Testis (tissue), 3 donors: Measurements from ENCODE around the gene ANGPTL2. TPM values are rescaled to one million over a fixed set of nuclear protein-coding genes. Genes with fewer than 3 reads are reported as not detected.

Source experiments
- DNase-seq: peaks from one replicate; pipeline ENCODE4 v3.0.0-alpha.2; 2019
- H3K27ac ChIP-seq, 2 donors: fragments of 200-600 bp; sonication (generic); one replicate each; pipeline ENCODE4 v1.5.1; 2019
- H3K27me3 ChIP-seq: fragments of 200-600 bp; sonication (generic); one replicate; pipeline ENCODE4 v1.5.1; 2019
- H3K36me3 ChIP-seq: fragments of 200-600 bp; sonication (generic); one replicate; pipeline ENCODE4 v1.5.1; 2017; ENCODE audit warnings: low read depth; ENCODE audit errors: missing control alignments
- H3K4me1 ChIP-seq: fragments of 200-600 bp; sonication (generic); one replicate; pipeline ENCODE4 v1.5.1; 2019
- H3K4me3 ChIP-seq, 2 donors: fragments of 200-600 bp; sonication (generic); one replicate each; pipeline ENCODE4 v1.5.1; 2017 to 2019
- H3K9me3 ChIP-seq: fragments of 200-600 bp; sonication (generic); one replicate; pipeline ENCODE4 v1.5.1; 2017
- POLR2A ChIP-seq: fragments of 450-650 bp; IDR thresholded peaks from one replicate; pipeline ENCODE4 v1.6.1; 2017; ENCODE audit warnings: antibody characterized with exemption, mild to moderate bottlenecking, moderate library complexity
- WGBS, 2 donors: methylation state at CpG; one replicate each; pipeline ENCODE4 v1.1.5; 2018; 5-methylcytosine and 5-hydroxymethylcytosine counted together
- intact Hi-C: fragments of 100-400 bp; cut with DNase I; formaldehyde crosslinking; loops from one replicate; pipeline ENCODE4 v1.15.1; 2023; ENCODE audit warnings: low total_unique reads
- polyA plus RNA-seq: library from polyadenylated mRNA; stranded (reverse); fragments of 350-450 nt; fragmentation: Illumina TruSeq; extraction: RNeasy Lipid Tissue Mini Kit (QIAGEN cat#74804); gene quantifications from one replicate; pipeline ENCODE4 v1.2.3, GENCODE V29; 2014; ENCODE audit warnings: low read depth, low replicate concordance; ENCODE audit not compliant: insufficient read depth
- total RNA-seq, 2 donors: library from RNA; depleted of rRNA; stranded (reverse); fragments of >200 nt; gene quantifications; one replicate each; pipeline ENCODE4 v1.2.3, GENCODE V29; 2016
- TF ChIP-seq, protein P1 (sequence below), 3 experiments: fragments of 450-650 bp in 2 of 3; fragments of 200-600 bp in 1 of 3; sonication (generic) in 1 of 3; IDR thresholded peaks; one replicate each; pipeline ENCODE4 v1.5.1; 2016 to 2019; ENCODE audit warnings: antibody characterized with exemption in 3 of 3, mild to moderate bottlenecking in 2 of 3, moderate library complexity in 1 of 3

Gene ANGPTL2
- total and polyA plus RNA-seq, 3 donors from 2014 or later, result 2.4 to 30.7 (median 2.4) TPM

DNA sequence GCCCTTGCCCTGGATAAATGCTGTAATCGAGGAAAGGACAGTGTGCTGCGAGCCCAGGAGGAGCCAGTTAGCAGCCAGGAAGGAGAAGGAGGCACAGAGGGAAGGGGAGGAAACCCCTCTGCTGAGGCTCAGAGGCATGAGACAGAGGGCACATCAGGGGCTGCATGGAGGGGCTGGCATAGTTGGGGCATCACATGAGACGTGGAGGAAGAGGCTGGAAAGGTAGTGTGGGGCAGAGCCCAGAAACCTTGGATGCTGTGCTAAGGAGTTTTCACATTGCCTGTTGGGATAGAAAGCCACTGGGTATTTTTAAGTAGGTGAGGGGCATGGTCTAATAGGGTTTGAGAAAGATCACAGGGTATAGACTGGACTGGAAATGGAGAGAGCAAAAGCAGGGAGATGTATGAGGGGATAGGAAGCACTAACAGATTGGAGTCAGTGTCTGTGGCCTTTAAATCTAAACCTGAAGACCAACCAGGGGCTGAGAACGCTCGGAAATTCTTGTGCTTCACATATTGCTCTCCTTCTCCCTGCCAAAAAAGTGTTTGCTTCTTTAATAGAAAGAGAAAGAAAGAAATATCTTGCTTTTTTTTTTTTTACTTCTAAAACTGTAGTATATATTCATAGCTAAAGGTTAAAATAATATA, 33.0 kb upstream of the ANGPTL2 start:
- WGBS, 2 donors, result 83 to 88% methylated on average over 5 of the region's 5 CpGs
- intact Hi-C loops, result no loop called here
- Histone ChIP-seq H3K27me3 (no peaks in the 10 kb centered on the region), H3K36me3 (no peaks in the 10 kb centered on the region), H3K4me3 (no peak overlapping the region), H3K9me3 (no peaks in the 10 kb centered on the region), H3K4me1 (peaks cover 12% of the 10 kb centered on the region), H3K27ac (no peak overlapping the region)
- peak; percentile 6 for DNase-seq
- TF ChIP-seq, protein P1, sequence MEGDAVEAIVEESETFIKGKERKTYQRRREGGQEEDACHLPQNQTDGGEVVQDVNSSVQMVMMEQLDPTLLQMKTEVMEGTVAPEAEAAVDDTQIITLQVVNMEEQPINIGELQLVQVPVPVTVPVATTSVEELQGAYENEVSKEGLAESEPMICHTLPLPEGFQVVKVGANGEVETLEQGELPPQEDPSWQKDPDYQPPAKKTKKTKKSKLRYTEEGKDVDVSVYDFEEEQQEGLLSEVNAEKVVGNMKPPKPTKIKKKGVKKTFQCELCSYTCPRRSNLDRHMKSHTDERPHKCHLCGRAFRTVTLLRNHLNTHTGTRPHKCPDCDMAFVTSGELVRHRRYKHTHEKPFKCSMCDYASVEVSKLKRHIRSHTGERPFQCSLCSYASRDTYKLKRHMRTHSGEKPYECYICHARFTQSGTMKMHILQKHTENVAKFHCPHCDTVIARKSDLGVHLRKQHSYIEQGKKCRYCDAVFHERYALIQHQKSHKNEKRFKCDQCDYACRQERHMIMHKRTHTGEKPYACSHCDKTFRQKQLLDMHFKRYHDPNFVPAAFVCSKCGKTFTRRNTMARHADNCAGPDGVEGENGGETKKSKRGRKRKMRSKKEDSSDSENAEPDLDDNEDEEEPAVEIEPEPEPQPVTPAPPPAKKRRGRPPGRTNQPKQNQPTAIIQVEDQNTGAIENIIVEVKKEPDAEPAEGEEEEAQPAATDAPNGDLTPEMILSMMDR (IDR thresholded peaks at IDR 0.05), result no peak
- TF ChIP-seq POLR2A, result no peak

DNA sequence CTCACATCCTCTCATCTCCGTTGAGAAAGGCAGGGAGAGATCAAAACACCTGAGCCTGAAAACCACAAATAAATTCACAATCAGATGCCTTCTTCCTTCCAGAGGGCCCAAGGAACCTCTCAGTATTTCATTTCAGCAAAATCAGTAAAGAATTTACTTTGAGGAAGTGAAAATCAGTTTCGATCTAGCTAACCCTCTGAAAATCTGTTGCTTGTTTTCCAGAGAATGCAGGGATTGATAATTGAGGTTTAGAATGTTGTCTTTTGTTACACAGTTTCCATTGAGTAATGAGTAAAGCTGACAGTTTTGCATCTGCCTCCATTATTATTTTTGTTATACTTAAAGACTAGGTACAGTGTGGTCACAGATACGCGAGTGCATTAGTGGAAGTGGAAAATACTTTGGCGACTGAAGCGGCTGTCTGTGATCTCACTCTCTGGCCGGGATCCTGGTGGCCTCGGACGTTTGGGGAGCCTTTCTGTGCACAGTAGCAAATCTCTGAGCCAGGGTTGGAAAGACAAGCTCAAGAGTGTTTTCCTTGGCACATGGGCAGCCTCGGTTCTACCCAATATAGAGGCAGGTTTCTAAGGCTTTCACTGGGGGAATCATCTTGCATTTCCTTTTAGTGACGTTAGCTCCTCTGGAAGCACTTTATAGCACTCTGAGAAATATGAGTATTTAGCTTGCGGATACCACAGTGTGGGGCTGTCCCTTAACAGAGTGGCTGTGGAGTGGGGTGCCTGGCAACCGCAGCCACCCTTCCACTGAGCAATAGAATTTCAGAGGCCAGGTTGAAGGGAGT, 32.2 kb upstream of the ANGPTL2 start:
- H3K27me3 ChIP-seq, result no peaks in the 10 kb centered on the region
- WGBS, 2 donors, result 31 to 48% methylated on average over 13 of the region's 13 CpGs
- H3K27ac ChIP-seq, result peak overlapping the region in 1 of 2 donors; percentile 2
- no peaks in the 10 kb centered on the region for H3K9me3 ChIP-seq
- intact Hi-C loops, result no loop called here
- peaks cover 12% of the 10 kb centered on the region for H3K4me1 ChIP-seq
- H3K4me3 ChIP-seq, result no peak overlapping the region
- peak; percentile 64 for DNase-seq
- H3K36me3 ChIP-seq, result no peaks in the 10 kb centered on the region
- no peak for TF ChIP-seq POLR2A
- TF ChIP-seq, protein P1 (IDR thresholded peaks at IDR 0.05), result no peak

DNA sequence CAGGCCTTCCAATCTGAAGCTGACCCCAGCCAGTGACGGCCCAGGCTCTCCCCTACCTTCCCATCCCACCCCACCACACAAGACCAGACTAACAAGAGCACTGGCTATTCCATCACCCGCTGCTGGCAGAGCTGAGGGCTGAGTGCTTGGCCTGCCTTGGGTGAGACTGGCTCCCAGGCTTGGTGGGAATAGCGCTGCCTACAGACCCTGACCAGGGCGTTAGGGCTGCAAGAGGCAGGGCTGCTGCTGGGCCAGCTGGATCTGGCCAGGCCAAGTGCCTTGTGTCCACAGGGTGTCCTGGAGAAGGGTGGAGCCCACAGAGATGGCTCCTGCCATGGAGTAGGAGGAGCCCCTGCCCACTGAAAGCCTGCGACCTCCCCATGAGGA, 31.6 kb upstream of the ANGPTL2 start:
- peak; percentile 13 for DNase-seq
- no peaks in the 10 kb centered on the region for H3K9me3 ChIP-seq
- WGBS, 2 donors, result 68 to 85% methylated on average over 4 to 5 of the region's 5 CpGs
- peaks cover 12% of the 10 kb centered on the region for H3K4me1 ChIP-seq
- peak overlapping the region in 1 of 2 donors; percentile 2 for H3K27ac ChIP-seq
- H3K36me3 ChIP-seq, result no peaks in the 10 kb centered on the region
- intact Hi-C loops, result no loop called here
- no peak for TF ChIP-seq POLR2A
- TF ChIP-seq, protein P1 (IDR thresholded peaks at IDR 0.05), result no peak
- no peaks in the 10 kb centered on the region for H3K27me3 ChIP-seq
- no peak overlapping the region for H3K4me3 ChIP-seq

DNA sequence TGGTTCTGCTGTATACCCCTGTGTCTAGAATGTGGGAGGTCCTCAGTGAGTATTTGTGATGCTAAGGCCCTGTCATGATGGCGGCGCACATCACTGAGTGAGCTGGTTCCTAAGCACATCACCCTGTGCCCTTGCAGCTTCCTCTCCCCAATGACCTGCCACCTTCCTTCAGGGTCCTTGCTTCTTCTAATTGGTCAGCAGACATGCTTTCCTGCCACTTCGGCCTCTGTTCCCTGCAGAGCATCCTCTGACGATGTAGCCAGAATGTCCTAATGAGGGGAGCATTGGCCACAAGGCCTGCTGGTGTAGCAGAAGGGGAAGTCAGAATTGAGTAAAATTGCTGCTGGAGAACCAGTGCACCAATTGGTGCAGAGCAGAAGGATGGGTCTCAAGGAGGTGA, 31.1 kb upstream of the ANGPTL2 start:
- intact Hi-C loops, result no loop called here

More for the DNA sequence above, 31.1 kb upstream of the ANGPTL2 start:
- Histone ChIP-seq H3K9me3 (no peaks in the 10 kb centered on the region), H3K4me3 (no peak overlapping the region), H3K36me3 (no peaks in the 10 kb centered on the region), H3K4me1 (peaks cover 12% of the 10 kb centered on the region), H3K27me3 (no peaks in the 10 kb centered on the region), H3K27ac (no peak overlapping the region)
- no peak for TF ChIP-seq POLR2A
- TF ChIP-seq, protein P1 (IDR thresholded peaks at IDR 0.05), result no peak
- DNase-seq, result peak; percentile 11
- 85 to 91% methylated on average over 2 to 4 of the region's 4 CpGs for WGBS, 2 donors
